ENCODE results near the gene HAUS5. TPM values are rescaled to one million over a fixed set of nuclear protein-coding genes. Genes with fewer than 3 reads are reported as not detected.

HAUS5 gene
- total and polyA plus RNA-seq, 2 of the 8 experiments (the other 6 are each of a cell fraction or from before 2014, with no cell fraction given): 13.8 to 25.7 TPM

DNA sequence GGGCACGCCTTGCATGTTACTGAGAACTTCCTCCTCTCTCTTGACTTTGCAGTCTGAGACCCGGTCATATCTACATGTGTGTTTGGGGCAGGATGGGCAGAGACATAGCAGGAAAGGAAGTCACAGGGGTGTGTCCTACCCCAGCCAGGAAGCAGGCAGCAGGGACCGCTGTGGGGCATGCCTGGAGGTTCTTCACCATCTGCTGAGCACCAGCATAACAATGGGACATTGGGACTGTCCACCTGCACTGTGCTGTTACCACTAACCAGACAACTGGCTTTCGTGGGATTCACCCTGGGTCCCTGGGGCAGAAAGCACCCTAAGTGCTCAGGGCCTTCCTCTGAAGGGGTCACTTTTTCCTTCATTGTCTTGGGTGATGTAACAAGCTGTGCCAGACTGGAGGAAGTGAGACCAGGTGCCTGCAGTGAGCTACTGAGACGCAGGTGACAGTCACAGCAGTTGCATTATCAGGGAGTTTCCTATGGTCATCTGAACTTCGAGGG is 2.6 kb upstream of the HAUS5 start (continued):
- TF ChIP-seq, protein P1, sequence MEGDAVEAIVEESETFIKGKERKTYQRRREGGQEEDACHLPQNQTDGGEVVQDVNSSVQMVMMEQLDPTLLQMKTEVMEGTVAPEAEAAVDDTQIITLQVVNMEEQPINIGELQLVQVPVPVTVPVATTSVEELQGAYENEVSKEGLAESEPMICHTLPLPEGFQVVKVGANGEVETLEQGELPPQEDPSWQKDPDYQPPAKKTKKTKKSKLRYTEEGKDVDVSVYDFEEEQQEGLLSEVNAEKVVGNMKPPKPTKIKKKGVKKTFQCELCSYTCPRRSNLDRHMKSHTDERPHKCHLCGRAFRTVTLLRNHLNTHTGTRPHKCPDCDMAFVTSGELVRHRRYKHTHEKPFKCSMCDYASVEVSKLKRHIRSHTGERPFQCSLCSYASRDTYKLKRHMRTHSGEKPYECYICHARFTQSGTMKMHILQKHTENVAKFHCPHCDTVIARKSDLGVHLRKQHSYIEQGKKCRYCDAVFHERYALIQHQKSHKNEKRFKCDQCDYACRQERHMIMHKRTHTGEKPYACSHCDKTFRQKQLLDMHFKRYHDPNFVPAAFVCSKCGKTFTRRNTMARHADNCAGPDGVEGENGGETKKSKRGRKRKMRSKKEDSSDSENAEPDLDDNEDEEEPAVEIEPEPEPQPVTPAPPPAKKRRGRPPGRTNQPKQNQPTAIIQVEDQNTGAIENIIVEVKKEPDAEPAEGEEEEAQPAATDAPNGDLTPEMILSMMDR (IDR thresholded peaks at IDR 0.05; ENCODE audit: control extremely low read depth in 1 of 3, insufficient read depth in 1 of 3, low read depth in 1 of 3, low read length in 3 of 3): no peak
- no peak for TF ChIP-seq JUND (IDR thresholded peaks at IDR 0.05; ENCODE audit: low read length)
